ENCODE data around the gene TTC24.

TTC24 gene

GRCh38 chr1:156538711-156539440, 40.6 kb upstream of the TTC24 start:
- DNase-seq (ENCODE audit: low read depth) = no peak

GRCh38 chr1:156539818-156540355, 39.6 kb upstream of the TTC24 start:
- H3K4me3 ChIP-seq (ENCODE audit: low read length) = no peak overlapping the region
- no peak for TF ChIP-seq CTCF (conservative IDR thresholded peaks at IDR 0.05; ENCODE audit: low read depth, low read length)
- no peak for DNase-seq (ENCODE audit: low read depth)

More at GRCh38 chr1:156538711-156539440, 40.6 kb upstream of the TTC24 start:
- TF ChIP-seq CTCF (conservative IDR thresholded peaks at IDR 0.05; ENCODE audit: low read depth, low read length) = no peak
- no peak overlapping the region for H3K4me3 ChIP-seq (ENCODE audit: low read length)

GRCh38 chr1:156540955-156541354, 38.6 kb upstream of the TTC24 start:
- no peak for DNase-seq (ENCODE audit: low read depth)
- H3K4me3 ChIP-seq (ENCODE audit: low read length) = no peak overlapping the region
- no peak for TF ChIP-seq CTCF (conservative IDR thresholded peaks at IDR 0.05; ENCODE audit: low read depth, low read length)

- no peak overlapping the region for H3K4me3 ChIP-seq (ENCODE audit: low read length)
- TF ChIP-seq CTCF (conservative IDR thresholded peaks at IDR 0.05; ENCODE audit: low read depth, low read length) = no peak
- DNase-seq (ENCODE audit: low read depth) = no peak
These were observed 36.5 kb upstream of the TTC24 start for GRCh38 chr1:156543066-156543465.

GRCh38 chr1:156544592-156545102, 34.9 kb upstream of the TTC24 start:
- DNase-seq (ENCODE audit: low read depth) = no peak
- TF ChIP-seq CTCF (conservative IDR thresholded peaks at IDR 0.05; ENCODE audit: low read depth, low read length) = no peak
- H3K4me3 ChIP-seq (ENCODE audit: low read length) = no peak overlapping the region

- TF ChIP-seq CTCF (conservative IDR thresholded peaks at IDR 0.05; ENCODE audit: low read depth, low read length) = no peak
- no peak for DNase-seq (ENCODE audit: low read depth)
- H3K4me3 ChIP-seq (ENCODE audit: low read length) = no peak overlapping the region
These were observed 33.3 kb upstream of the TTC24 start for GRCh38 chr1:156546267-156546666.

- no peak for TF ChIP-seq CTCF (conservative IDR thresholded peaks at IDR 0.05; ENCODE audit: low read depth, low read length)
- no peak overlapping the region for H3K4me3 ChIP-seq (ENCODE audit: low read length)
- no peak for DNase-seq (ENCODE audit: low read depth)
These were observed 32.1 kb upstream of the TTC24 start for GRCh38 chr1:156547434-156547833.
